Muscle of leg (tissue), 11 donors: ENCODE measurements around the gene PARD3. TPM values are rescaled to one million over a fixed set of nuclear protein-coding genes. Genes with fewer than 3 reads are reported as not detected.
"Not testable (repeated sequence)": the region's sequence is repeated elsewhere in the genome, so short reads cannot be mapped to it uniquely, and the experiment has no call there.

Experiments
- DNase-seq: peaks from one replicate; pipeline ENCODE4 v3.0.0; 2013
- H3K27ac ChIP-seq: one replicate; pipeline ENCODE4 v1.5.1; 2013; ENCODE audit warnings: mild to moderate bottlenecking, low read length, control low read depth
- H3K27me3 ChIP-seq: one replicate; pipeline ENCODE4 v1.6.1; 2013; ENCODE audit warnings: low read length; ENCODE audit not compliant: control insufficient read depth, insufficient read depth
- H3K36me3 ChIP-seq: one replicate; pipeline ENCODE4 v1.6.1; 2013; ENCODE audit warnings: low read length; ENCODE audit not compliant: control insufficient read depth, insufficient read depth
- H3K4me1 ChIP-seq: one replicate; pipeline ENCODE4 v1.6.1; 2013; ENCODE audit warnings: low read length; ENCODE audit not compliant: control insufficient read depth, insufficient read depth
- H3K4me3 ChIP-seq: one replicate; pipeline ENCODE4 v1.5.1; 2013; ENCODE audit warnings: low read length, control low read depth
- H3K9me3 ChIP-seq: replicated peaks from 2 replicates; pipeline ENCODE4 v1.6.1; 2013; ENCODE audit warnings: low read depth, low read length; ENCODE audit not compliant: control insufficient read depth
- WGBS: methylation state at CpG from one replicate; pipeline ENCODE4 v1.1.5; 2013; ENCODE audit warnings: missing lambda C conversion rate; ENCODE audit not compliant: insufficient coverage; 5-methylcytosine and 5-hydroxymethylcytosine counted together
- polyA plus RNA-seq, 8 donors: library from polyadenylated mRNA; unstranded; fragments of 120-200 nt; gene quantifications; one replicate each; pipeline versions ENCODE4 v1.2.1 to v1.2.3, GENCODE V29; 2013; ENCODE audit warnings: inconsistent platforms in 1 of 8, low replicate concordance in 1 of 8; ENCODE audit not compliant: insufficient read length in 8 of 8, insufficient read depth in 1 of 8
- total RNA-seq: library from RNA; stranded (reverse); fragments of 120-200 nt; gene quantifications from one replicate; pipeline ENCODE4 v1.2.4, GENCODE V29; 2013

Gene PARD3
- total and polyA plus RNA-seq, 9 donors: 32.4 to 59.0 (median 41.9) TPM

DNA sequence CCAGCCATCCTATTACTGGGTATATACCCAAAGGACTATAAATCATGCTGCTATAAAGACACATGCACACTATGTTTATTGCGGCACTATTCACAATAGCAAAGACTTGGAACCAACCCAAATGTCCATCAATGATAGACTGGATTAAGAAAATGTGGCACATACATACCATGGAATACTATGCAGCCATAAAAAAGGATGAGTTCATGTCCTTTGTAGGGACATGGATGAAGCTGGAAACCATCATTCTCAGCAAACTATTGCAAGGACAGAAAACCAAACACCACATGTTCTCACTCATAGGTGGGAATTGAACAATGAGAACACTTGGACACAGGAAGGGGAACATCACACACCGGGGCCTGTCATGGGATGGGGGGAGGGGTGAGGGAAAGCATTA lies 546.7 kb downstream of the PARD3 start:
- H3K27ac ChIP-seq, DNase-seq, H3K4me1 ChIP-seq, H3K4me3 ChIP-seq, H3K36me3 ChIP-seq, H3K27me3 ChIP-seq, H3K9me3 ChIP-seq: not testable (repeated sequence)
- no CpG with 5 or more reads among the region's 2 CpGs for WGBS

DNA sequence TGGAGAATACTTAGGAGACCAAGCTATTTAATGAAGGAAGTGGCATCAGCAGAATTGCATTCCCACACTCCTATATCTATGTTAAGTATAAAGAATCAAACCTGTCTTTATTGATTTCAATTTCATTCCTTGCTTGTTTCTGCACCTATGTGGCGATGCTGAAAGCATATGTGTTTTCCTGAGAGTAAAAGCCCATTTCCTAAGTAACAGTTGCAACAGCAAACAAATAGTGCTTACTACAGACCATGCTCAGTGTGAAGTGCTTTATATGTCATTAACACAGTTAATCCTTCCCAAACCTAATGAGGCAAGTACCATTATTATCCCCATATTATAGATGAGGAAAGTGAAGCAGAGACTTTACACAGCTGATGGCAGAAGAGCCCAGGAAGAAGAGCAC lies 552.1 kb downstream of the PARD3 start:
- Histone ChIP-seq H3K36me3 (peaks cover 3% of the 10 kb centered on the region), H3K9me3 (peaks cover 3% of the 10 kb centered on the region), H3K4me3 (no peak overlapping the region), H3K4me1 (no peaks in the 10 kb centered on the region), H3K27me3 (no peaks in the 10 kb centered on the region), H3K27ac (no peak overlapping the region)
- WGBS: no CpG with 5 or more reads among the region's 1 CpG
- no peak for DNase-seq

DNA sequence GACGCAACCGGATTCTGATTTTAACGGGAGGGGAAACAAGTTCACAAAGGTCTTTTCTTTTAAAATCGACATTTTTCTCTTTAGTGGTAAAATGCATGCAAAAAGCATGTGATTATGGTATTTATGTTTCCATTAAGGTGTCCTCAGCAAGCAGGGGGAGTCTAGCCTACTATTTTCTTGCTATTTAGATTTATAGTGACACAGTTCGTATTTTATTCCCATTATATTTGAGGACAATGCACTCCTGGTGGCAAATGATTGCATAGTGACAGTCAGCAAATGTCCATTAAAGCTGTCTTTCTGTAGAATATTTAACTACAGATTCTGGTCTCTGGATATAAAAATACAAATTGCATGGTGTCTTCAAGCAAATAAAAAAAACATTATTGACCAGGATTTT lies 554.2 kb downstream of the PARD3 start:
- WGBS: no CpG with 5 or more reads among the region's 5 CpGs

DNA sequence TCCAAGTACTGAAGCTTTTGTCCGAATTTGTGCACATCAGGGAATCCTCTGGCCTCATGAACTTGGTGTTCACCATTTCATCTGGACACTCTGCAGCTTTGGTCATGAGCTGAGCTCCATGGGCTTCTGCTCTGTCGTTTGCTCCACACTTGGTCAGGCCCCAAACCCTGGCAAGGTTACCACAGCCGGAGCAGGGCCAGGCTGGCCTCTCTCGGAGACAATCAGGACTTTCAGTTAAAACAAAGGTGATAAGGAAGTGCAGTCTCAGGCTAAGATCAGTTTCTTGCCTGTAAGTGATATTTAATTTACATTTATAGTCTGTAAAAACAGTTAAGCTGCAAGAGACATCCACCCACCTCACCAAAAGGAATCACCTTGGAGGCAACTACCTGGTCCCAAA lies 558.9 kb downstream of the PARD3 start:
- no peak for DNase-seq
- Histone ChIP-seq H3K4me1 (no peaks in the 10 kb centered on the region), H3K27me3 (no peaks in the 10 kb centered on the region), H3K36me3 (peaks cover 6% of the 10 kb centered on the region), H3K4me3 (no peak overlapping the region), H3K9me3 (peaks cover 3% of the 10 kb centered on the region), H3K27ac (no peak overlapping the region)
- WGBS: 69% methylated on average over 2 of the region's 4 CpGs

More for the DNA sequence above, 554.2 kb downstream of the PARD3 start:
- H3K9me3 ChIP-seq: peaks cover 3% of the 10 kb centered on the region
- no peaks in the 10 kb centered on the region for H3K27me3 ChIP-seq
- H3K27ac ChIP-seq: no peak overlapping the region
- H3K4me3 ChIP-seq: no peak overlapping the region
- H3K36me3 ChIP-seq: peaks cover 3% of the 10 kb centered on the region
- no peaks in the 10 kb centered on the region for H3K4me1 ChIP-seq
- DNase-seq: no peak

DNA sequence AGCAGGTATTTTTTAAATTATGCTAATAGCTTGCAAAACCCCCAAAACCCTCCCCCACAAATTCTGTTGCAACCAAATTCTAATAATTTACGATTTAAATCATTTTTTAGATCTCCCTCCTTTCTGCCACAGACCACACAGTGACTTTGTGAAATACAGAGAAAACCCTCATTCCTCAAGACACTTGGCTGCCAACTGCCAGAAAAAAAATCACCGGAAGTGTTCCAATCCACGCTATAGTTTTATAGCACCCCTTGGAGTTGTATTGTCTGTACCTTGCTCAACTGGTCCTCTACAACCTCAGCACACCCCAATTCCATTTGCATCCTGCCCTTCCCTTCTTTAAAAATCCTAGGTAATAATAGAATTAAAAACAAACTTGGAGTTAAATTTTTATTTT lies 560.1 kb downstream of the PARD3 start:
- Histone ChIP-seq H3K27ac (no peak overlapping the region), H3K36me3 (peaks cover 4% of the 10 kb centered on the region), H3K9me3 (peaks cover 3% of the 10 kb centered on the region), H3K4me1 (no peaks in the 10 kb centered on the region), H3K4me3 (no peak overlapping the region), H3K27me3 (no peaks in the 10 kb centered on the region)
- WGBS: 36% methylated on average over 3 of the region's 3 CpGs
- no peak for DNase-seq

DNA sequence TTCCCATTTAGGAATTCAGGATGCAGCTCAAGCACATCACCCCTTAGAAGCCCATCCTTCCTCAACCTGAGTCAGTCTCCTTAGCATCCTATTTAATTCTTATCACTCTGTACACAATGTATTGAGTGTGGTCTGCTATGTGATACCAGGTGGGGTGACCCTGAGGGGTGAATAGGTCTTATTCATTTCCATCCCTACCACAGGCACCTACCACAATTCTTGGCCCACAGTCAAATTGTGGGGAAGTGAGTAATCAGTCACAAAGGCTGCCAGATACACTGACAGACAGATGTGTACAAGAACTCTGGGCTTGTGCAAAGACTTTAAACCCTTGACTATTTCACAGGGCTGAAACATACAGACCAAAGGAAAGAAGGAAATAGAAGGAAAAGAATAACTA lies 560.5 kb downstream of the PARD3 start:
- Histone ChIP-seq H3K27me3 (no peaks in the 10 kb centered on the region), H3K4me1 (no peaks in the 10 kb centered on the region), H3K4me3 (no peak overlapping the region), H3K36me3 (peaks cover 3% of the 10 kb centered on the region), H3K9me3 (peaks cover 3% of the 10 kb centered on the region), H3K27ac (no peak overlapping the region)
- DNase-seq: no peak

DNA sequence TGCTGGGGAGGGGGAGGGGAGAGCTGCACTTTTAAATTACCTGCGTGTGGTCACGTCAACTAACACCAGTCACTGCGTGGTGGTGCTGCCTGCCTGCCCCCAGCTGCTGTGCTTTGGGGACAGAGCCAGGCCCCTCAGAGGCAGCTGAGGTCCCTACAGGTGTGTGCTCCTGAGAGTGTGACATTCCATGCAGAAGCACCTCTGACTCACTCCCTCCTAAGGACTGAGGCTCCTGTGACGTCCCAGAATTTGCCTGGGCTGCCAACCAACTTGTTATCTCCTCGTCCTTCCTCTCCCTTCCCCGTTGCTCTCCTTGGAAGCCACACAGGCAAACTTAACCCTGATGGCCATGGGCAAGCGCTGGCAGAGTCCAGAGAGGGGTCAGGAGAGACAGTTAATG lies 563.0 kb downstream of the PARD3 start:
- Histone ChIP-seq H3K27ac (no peak overlapping the region), H3K4me3 (no peak overlapping the region), H3K9me3 (no peaks in the 10 kb centered on the region), H3K4me1 (no peaks in the 10 kb centered on the region), H3K27me3 (no peaks in the 10 kb centered on the region), H3K36me3 (peaks cover 3% of the 10 kb centered on the region)
- 68% methylated on average over 4 of the region's 7 CpGs for whole genome bisulfite sequencing
- DNase-seq: no peak

DNA sequence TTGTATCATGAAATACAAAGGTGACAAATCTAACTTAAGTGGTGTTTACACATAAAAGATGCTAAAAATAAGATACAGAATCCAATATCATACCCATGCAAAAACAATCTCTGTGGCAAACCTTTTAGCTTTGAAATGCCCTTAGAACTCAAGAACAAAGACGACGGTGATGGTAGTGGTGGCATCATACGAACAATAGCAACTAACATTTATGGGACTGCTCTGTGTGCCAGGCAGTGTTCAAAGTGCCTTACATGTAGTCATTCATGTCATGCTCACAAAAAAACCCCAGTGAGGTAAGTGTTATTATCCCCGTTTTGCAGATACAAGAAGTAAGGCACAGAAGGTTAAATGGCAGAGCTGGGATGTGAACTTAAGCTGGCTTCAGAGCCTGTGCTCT lies 563.9 kb downstream of the PARD3 start:
- peaks cover 5% of the 10 kb centered on the region for H3K36me3 ChIP-seq
- WGBS: 80% methylated on average over 2 of the region's 4 CpGs
- no peaks in the 10 kb centered on the region for H3K4me1 ChIP-seq
- H3K4me3 ChIP-seq: no peak overlapping the region
- H3K27ac ChIP-seq: no peak overlapping the region
- H3K9me3 ChIP-seq: no peaks in the 10 kb centered on the region
- DNase-seq: no peak
- H3K27me3 ChIP-seq: no peaks in the 10 kb centered on the region

DNA sequence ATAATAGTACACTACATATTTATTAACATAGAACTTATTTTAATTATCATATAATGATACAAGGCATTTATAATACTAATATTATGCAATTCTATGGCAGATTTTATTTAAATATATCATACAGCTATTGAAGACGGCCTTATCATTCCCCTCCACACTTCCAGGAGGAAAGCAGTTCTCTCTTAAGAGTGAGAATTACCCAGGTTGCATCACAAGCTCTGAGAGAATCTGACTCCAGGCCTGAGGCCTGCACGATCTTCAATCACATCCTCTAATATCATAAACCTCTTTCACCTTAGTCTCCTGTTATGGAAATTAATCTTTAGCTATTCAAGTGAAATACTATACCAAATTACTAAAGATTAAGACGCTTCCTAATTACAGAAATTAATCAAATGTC lies 564.4 kb downstream of the PARD3 start:
- no CpG with 5 or more reads among the region's 3 CpGs for WGBS
- Histone ChIP-seq H3K27me3 (no peaks in the 10 kb centered on the region), H3K9me3 (no peaks in the 10 kb centered on the region), H3K4me3 (no peak overlapping the region), H3K36me3 (peaks cover 5% of the 10 kb centered on the region), H3K4me1 (no peaks in the 10 kb centered on the region), H3K27ac (no peak overlapping the region)
- DNase-seq: no peak

DNA sequence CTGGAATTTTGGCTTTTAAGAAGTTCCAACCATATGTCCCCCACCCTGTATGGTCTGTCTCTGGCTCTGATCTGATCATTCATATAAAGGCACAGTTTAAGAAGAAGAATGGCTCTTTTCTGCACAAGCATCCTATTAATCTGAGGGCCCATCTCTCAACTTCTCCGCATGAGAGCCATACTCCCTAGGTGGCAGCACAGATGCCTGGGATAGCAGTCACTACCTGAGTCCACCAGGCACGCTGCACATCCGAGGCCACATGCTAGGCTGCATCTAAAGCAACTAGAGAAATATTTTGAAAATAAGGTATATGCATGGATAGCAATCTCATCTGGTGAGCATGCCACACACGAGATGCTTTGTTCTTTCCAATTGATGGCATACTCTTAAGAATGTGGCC lies 565.5 kb downstream of the PARD3 start:
- H3K4me1 ChIP-seq: no peaks in the 10 kb centered on the region
- H3K27ac ChIP-seq: no peak overlapping the region
- 73% methylated on average over 2 of the region's 4 CpGs for WGBS
- H3K4me3 ChIP-seq: no peak overlapping the region
- H3K36me3 ChIP-seq: peaks cover 5% of the 10 kb centered on the region
- H3K27me3 ChIP-seq: no peaks in the 10 kb centered on the region
- H3K9me3 ChIP-seq: no peaks in the 10 kb centered on the region
- DNase-seq: no peak

DNA sequence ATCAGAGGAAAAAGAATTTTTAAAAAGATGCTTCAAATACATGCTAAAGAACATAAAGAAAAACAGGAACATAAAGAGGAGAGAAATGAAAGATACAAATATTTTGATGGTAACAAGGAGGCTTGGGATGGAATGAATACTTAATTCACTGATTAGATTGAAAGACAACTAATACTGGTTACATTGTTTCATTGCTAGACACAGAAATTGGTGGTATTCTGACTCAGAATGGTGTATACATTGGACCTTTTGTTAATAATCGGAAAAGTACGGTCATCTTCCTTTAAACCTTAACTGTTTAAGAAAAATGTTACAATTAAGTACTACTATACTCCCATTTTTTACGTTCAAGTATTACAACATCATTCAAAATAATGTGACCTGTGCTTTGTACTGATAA lies 567.5 kb downstream of the PARD3 start:
- no peak for DNase-seq
- no peaks in the 10 kb centered on the region for H3K27me3 ChIP-seq
- H3K9me3 ChIP-seq: no peaks in the 10 kb centered on the region
- no peaks in the 10 kb centered on the region for H3K4me1 ChIP-seq
- H3K36me3 ChIP-seq: peaks cover 2% of the 10 kb centered on the region
- H3K27ac ChIP-seq: no peak overlapping the region
- no CpG with 5 or more reads among the region's 3 CpGs for WGBS
- H3K4me3 ChIP-seq: no peak overlapping the region
